ENCODE data around the gene FMN1.

DNA sequence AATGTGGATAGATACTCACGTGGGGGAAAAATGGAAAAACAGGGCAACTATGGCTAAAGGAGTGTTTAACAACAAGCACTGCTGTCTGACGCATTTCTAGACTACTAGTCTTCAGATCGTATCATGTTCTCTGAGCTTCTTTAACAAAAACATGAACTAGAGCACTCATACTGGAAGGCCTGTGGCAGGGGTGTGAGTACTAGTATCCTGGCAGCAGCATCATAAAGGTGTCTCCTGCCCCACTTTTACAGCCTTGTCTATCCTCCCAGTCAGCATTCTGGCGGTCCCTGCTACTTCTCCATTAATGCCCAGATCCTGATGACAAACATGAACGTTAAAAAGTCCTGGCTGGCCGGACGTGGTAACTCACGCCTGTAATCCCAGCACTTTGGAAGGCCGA is 4.0 kb downstream of the FMN1 start:
- TF ChIP-seq JUND (IDR thresholded peaks at IDR 0.05; ENCODE audit: low read depth, low read length) (no peak), ATF7 (IDR thresholded peaks at IDR 0.05; ENCODE audit: low read depth) (no peak), HDGF (IDR thresholded peaks at IDR 0.05) (no peak), FOXK2 (IDR thresholded peaks at IDR 0.05) (no peak), BCL11A (IDR thresholded peaks at IDR 0.05; ENCODE audit: low read depth, low read length) (no peak), POLR2AphosphoS5 (IDR thresholded peaks at IDR 0.05; ENCODE audit: low read length) (no peak)
- TF ChIP-seq, protein P1, sequence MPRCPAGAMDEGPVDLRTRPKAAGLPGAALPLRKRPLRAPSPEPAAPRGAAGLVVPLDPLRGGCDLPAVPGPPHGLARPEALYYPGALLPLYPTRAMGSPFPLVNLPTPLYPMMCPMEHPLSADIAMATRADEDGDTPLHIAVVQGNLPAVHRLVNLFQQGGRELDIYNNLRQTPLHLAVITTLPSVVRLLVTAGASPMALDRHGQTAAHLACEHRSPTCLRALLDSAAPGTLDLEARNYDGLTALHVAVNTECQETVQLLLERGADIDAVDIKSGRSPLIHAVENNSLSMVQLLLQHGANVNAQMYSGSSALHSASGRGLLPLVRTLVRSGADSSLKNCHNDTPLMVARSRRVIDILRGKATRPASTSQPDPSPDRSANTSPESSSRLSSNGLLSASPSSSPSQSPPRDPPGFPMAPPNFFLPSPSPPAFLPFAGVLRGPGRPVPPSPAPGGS (IDR thresholded peaks at IDR 0.05; ENCODE audit: borderline replicate concordance, insufficient read depth, low read depth, low read length, poor library complexity, severe bottlenecking), result no peak

Data from GM12878 (cell line).